MCF 10A (cell line): ENCODE data around the gene TCF15. TPM values are rescaled to one million over a fixed set of nuclear protein-coding genes. Genes with fewer than 3 reads are reported as not detected.

Source experiments
- BruUV-seq: library from RNA; stranded (reverse); fragments of 400-500 nt; replicated peaks from 2 replicates; lab custom pipeline; 2021; lab: Mats Ljungman, UMichigan
- CTCF ChIA-PET: fragments of 300-600 bp; sonication (Branson Sonifier 250); formaldehyde crosslinking; extraction: SDS; loops from one replicate; lab custom pipeline; 2021; ENCODE audit warnings: antibody characterized with exemption, inconsistent platforms; lab: Yijun Ruan, JAX
- POLR2A ChIA-PET: fragments of 300-600, 350-650 bp; sonication (Branson Sonifier 250); formaldehyde crosslinking; extraction: SDS; loops from one replicate; lab custom pipeline; 2020; ENCODE audit warnings: antibody characterized with exemption, inconsistent platforms; lab: Yijun Ruan, JAX
- DNase-seq: peaks from one replicate; pipeline ENCODE4 v3.0.0-alpha.2; 2018; ENCODE audit not compliant: unreplicated experiment
- H3K27ac Mint-ChIP-seq: one replicate; pipeline ENCODE4 v1.8.0; 2022; ENCODE audit warnings: mild to moderate bottlenecking, low read depth, mixed read lengths; ENCODE audit not compliant: unreplicated experiment
- H3K27me3 Mint-ChIP-seq: one replicate; pipeline ENCODE4 v1.8.0; 2022; ENCODE audit warnings: mixed read lengths; ENCODE audit not compliant: insufficient read depth, unreplicated experiment
- H3K36me3 Mint-ChIP-seq: one replicate; pipeline ENCODE4 v1.8.0; 2022; ENCODE audit warnings: mild to moderate bottlenecking, moderate library complexity, mixed read lengths; ENCODE audit not compliant: insufficient read depth, unreplicated experiment
- H3K4me1 Mint-ChIP-seq: one replicate; pipeline ENCODE4 v1.8.0; 2022; ENCODE audit warnings: mixed read lengths; ENCODE audit not compliant: insufficient read depth, unreplicated experiment
- H3K4me3 Mint-ChIP-seq: one replicate; pipeline ENCODE4 v1.8.0; 2022; ENCODE audit warnings: mild to moderate bottlenecking, moderate library complexity, mixed read lengths; ENCODE audit not compliant: unreplicated experiment
- H3K9me3 Mint-ChIP-seq: one replicate; pipeline ENCODE4 v1.8.0; 2022; ENCODE audit warnings: mixed read lengths; ENCODE audit not compliant: unreplicated experiment
- intact Hi-C: fragments of 100-400 bp; cut with micrococcal nuclease; formaldehyde crosslinking; loops from 2 replicates; pipeline ENCODE4 v1.14.1; 2022
- total RNA-seq: library from RNA; stranded (reverse); gene quantifications from 2 replicates; pipeline ENCODE4 v1.2.3, GENCODE V29; 2022
- TF ChIP-seq, protein P1 (sequence below): fragments of 200-600 bp; IDR thresholded peaks from one replicate; pipeline ENCODE4 v1.8.0; 2022; ENCODE audit warnings: antibody characterized with exemption, mild to moderate bottlenecking; ENCODE audit not compliant: unreplicated experiment

The TCF15 gene
- total RNA-seq, 1 experiment from 2014 or later = not detected

DNA sequence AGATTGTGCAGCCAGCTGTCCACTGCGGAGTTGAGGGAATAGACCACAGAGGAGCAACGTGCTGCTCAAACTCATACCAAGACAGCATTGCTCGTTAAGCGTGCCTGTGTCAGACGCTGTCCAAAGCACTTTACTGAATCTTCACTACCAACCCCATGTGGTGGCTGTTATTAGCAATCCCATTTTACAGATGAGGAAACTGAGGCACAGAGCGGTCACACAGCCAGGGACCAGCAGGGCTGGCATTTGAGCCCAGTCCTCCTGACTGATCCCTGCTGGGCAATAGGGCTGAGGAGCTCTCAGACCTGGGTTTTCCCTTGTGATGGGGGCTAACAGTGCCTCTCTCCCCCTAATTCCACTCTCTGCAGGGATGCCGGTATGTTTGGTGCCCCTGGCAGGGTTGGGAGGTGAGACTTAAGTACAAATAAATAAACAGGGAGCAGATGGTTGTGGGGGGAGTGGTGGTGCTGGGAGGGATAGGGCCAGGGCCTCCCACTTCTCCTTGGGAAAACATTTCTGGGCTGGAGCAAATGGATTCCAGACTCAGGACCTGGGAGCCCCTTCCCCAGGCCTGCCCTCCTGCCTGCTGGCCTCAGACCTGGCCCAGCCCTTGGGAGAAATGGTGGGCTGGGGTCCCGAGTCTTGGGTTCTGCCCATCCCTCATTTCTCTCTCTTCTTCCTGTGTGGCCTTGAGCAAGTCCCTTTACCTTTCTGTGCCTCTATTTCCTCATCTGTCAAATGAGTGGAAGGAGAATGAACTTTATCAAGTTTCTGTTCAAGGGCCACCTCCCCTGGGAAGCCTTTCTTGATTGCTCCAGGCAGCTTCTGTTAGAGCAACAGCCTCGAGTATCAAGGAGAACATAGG is 25.2 kb upstream of the TCF15 start:
- CTCF ChIA-PET = interaction anchor here (0.5 to 5.4 kb wide), 2 partner anchors 11 to 74 kb away, joined by 4 to 36 read pairs; no protein-coding TSS in a partner anchor

GRCh38 chr20:634148-634925 is 24.2 kb upstream of the TCF15 start:
- Mint-ChIP-seq H3K9me3 (no peaks in the 10 kb centered on the region), H3K27ac (no peak overlapping the region), H3K27me3 (no peaks in the 10 kb centered on the region), H3K36me3 (no peaks in the 10 kb centered on the region), H3K4me3 (no peak overlapping the region), H3K4me1 (no peaks in the 10 kb centered on the region)
- BruUV-seq = no TSS peak
- ChIA-PET CTCF (interaction anchor here (1.0 to 5.4 kb wide), 2 partner anchors 12 to 72 kb away, joined by 3 to 36 read pairs; no protein-coding TSS in a partner anchor), POLR2A (interaction anchor here (0.6 kb wide), 1 partner anchor 11 kb away, joined by 3 read pairs; no protein-coding TSS in a partner anchor)
- TF ChIP-seq, protein P1, sequence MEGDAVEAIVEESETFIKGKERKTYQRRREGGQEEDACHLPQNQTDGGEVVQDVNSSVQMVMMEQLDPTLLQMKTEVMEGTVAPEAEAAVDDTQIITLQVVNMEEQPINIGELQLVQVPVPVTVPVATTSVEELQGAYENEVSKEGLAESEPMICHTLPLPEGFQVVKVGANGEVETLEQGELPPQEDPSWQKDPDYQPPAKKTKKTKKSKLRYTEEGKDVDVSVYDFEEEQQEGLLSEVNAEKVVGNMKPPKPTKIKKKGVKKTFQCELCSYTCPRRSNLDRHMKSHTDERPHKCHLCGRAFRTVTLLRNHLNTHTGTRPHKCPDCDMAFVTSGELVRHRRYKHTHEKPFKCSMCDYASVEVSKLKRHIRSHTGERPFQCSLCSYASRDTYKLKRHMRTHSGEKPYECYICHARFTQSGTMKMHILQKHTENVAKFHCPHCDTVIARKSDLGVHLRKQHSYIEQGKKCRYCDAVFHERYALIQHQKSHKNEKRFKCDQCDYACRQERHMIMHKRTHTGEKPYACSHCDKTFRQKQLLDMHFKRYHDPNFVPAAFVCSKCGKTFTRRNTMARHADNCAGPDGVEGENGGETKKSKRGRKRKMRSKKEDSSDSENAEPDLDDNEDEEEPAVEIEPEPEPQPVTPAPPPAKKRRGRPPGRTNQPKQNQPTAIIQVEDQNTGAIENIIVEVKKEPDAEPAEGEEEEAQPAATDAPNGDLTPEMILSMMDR = no peak
- no peak for DNase-seq
- intact Hi-C loops = no loop called here

More for the DNA sequence above, 25.2 kb upstream of the TCF15 start:
- H3K4me3 Mint-ChIP-seq = no peak overlapping the region
- DNase-seq = no peak
- peaks cover 9% of the 10 kb centered on the region for H3K27me3 Mint-ChIP-seq
- TF ChIP-seq, protein P1 = no peak
- no peaks in the 10 kb centered on the region for H3K4me1 Mint-ChIP-seq
- H3K27ac Mint-ChIP-seq = no peak overlapping the region
- H3K36me3 Mint-ChIP-seq = no peaks in the 10 kb centered on the region
- intact Hi-C loops = no loop called here
- no TSS peak for BruUV-seq
- H3K9me3 Mint-ChIP-seq = no peaks in the 10 kb centered on the region
- POLR2A ChIA-PET = interaction anchor here (0.6 to 0.7 kb wide), 2 partner anchors 10 to 37 kb away, joined by 3 read pairs; no protein-coding TSS in a partner anchor

GRCh38 chr20:631101-631500 is 21.0 kb upstream of the TCF15 start:
- Mint-ChIP-seq H3K36me3 (no peaks in the 10 kb centered on the region), H3K27me3 (peaks cover 18% of the 10 kb centered on the region), H3K9me3 (no peaks in the 10 kb centered on the region), H3K27ac (no peak overlapping the region), H3K4me3 (no peak overlapping the region), H3K4me1 (no peaks in the 10 kb centered on the region)
- CTCF ChIA-PET = interaction anchor here (0.6 to 3.7 kb wide), 4 partner anchors 9 to 109 kb away, joined by 3 to 15 read pairs (median 4); no protein-coding TSS in a partner anchor
- TF ChIP-seq, protein P1 = no peak
- intact Hi-C loops = no loop called here
- DNase-seq = no peak
- no TSS peak for BruUV-seq
- POLR2A ChIA-PET = no interaction called here
